Spinal cord (tissue), 4 donors: Measurements from ENCODE around the gene PPP1CC. TPM values are rescaled to one million over a fixed set of nuclear protein-coding genes. Genes with fewer than 3 reads are reported as not detected.

Experiments
- polyA plus RNA-seq, 2 donors: library from polyadenylated mRNA; unstranded; fragments of 120-200 nt; gene quantifications; one replicate each; pipeline ENCODE4 v1.2.1, GENCODE V29; 2013; ENCODE audit not compliant: insufficient read length in 2 of 2
- total RNA-seq, 2 donors: library from RNA; depleted of rRNA in 1 of 2; stranded (reverse); fragments of 120-200 nt in 1 of 2; fragments of >200 nt in 1 of 2; gene quantifications; one replicate each; pipeline versions ENCODE4 v1.2.3 to v1.2.4, GENCODE V29; 2013 to 2014

Gene PPP1CC
- total and polyA plus RNA-seq, 4 donors = 108 to 152 (median 134) TPM

Other genes with a start within 250 kb of the PPP1CC start
- gene VPS29, start 240.8 kb downstream of the PPP1CC start, total RNA-seq = 10 to 100 TPM; 87.9 to 95.9 TPM
- 100 to 1,000 TPM; 152 to 161 TPM for gene VPS29, start 240.8 kb downstream of the PPP1CC start, polyA plus RNA-seq
- gene RAD9B, start 240.6 kb downstream of the PPP1CC start, total RNA-seq = 1 to 10 TPM in 1 of 2 donors, under 1 TPM in 1; 0.89 to 1.2 TPM
- 1 to 10 TPM; 1.0 to 1.7 TPM for gene RAD9B, start 240.6 kb downstream of the PPP1CC start, polyA plus RNA-seq
- gene PPTC7, start 159.6 kb downstream of the PPP1CC start, total RNA-seq = 10 to 100 TPM in 1 of 2 donors, 1 to 10 TPM in 1; 6.4 to 29.6 TPM
- gene PPTC7, start 159.6 kb downstream of the PPP1CC start, polyA plus RNA-seq = 10 to 100 TPM; 18.9 to 23.1 TPM
- gene TCTN1, start 128.8 kb downstream of the PPP1CC start, total RNA-seq = 100 to 1,000 TPM in 1 of 2 donors, 10 to 100 TPM in 1; 48.1 to 106 TPM
- gene TCTN1, start 128.8 kb downstream of the PPP1CC start, polyA plus RNA-seq = 10 to 100 TPM; 62.3 to 67.7 TPM
- 10 to 100 TPM; 10.7 to 21.9 TPM for gene HVCN1, start 53.8 kb downstream of the PPP1CC start, total RNA-seq
- 10 to 100 TPM; 12.2 to 16.3 TPM for gene HVCN1, start 53.8 kb downstream of the PPP1CC start, polyA plus RNA-seq
- not detected for gene CCDC63, start 104.1 kb upstream of the PPP1CC start, total RNA-seq
- gene CCDC63, start 104.1 kb upstream of the PPP1CC start, polyA plus RNA-seq = not detected
- gene MYL2, start 177.7 kb upstream of the PPP1CC start, total RNA-seq = not detected
- gene MYL2, start 177.7 kb upstream of the PPP1CC start, polyA plus RNA-seq = 1 to 10 TPM in 1 of 2 donors, not detected in 1; 2.0 TPM